K562 (cell line): ENCODE data around the gene HOXC12. TPM values are rescaled to one million over a fixed set of nuclear protein-coding genes. Genes with fewer than 3 reads are reported as not detected.

Experiments
- ATAC-seq: fragments of 200-7000 bp; cut with Tn5 transposase; 3 replicates; pipeline ENCODE4 v1.9.1; 2020; ENCODE audit warnings: moderate library complexity
- BruUV-seq: library from RNA; stranded (reverse); fragments of 400-500 nt; replicated peaks from 2 replicates; lab custom pipeline; 2021; lab: Mats Ljungman, UMichigan
- CTCF ChIA-PET: fragments of 300-600 bp; formaldehyde crosslinking; extraction: SDS; loops from one replicate; lab custom pipeline; 2021; ENCODE audit warnings: low intra/inter-chr PET ratio; lab: Yijun Ruan, JAX
- POLR2A ChIA-PET: fragments of 300-600, 350-650 bp; sonication (Branson Sonifier 250); formaldehyde crosslinking; extraction: SDS; loops from one replicate; lab custom pipeline; 2021; ENCODE audit warnings: antibody characterized with exemption, inconsistent platforms; lab: Yijun Ruan, JAX
- DNase-seq, 4 experiments: peaks; one replicate each; pipeline versions ENCODE4 v3.0.0 to v3.0.0-alpha.2; 2011 to 2018; ENCODE audit warnings: low spot score in 3 of 4, mixed read lengths in 3 of 4; ENCODE audit errors: extremely low read depth in 1 of 4
- FAIRE-seq: peaks from 2 replicates; lab custom pipeline; 2011; peaks lifted over from hg19 to GRCh38; lab: Jason Lieb, UNC
- H2AFZ ChIP-seq: 2 replicates; pipeline ENCODE4 v1.6.0; 2011; ENCODE audit warnings: low read depth, low read length, control low read depth, inconsistent platforms
- H3K27ac ChIP-seq: fragments of 200-600 bp; 3 replicates; pipeline ENCODE4 v1.8.0; 2011; ENCODE audit warnings: low read depth, mild to moderate bottlenecking, control low read depth, inconsistent platforms, low read length, moderate library complexity, mixed read lengths; ENCODE audit errors: extremely low read depth
- H3K27me3 ChIP-seq, 2 experiments: fragments of 300-600 bp in 1 of 2; 2 replicates in 1 of 2; 3 replicates in 1 of 2; pipeline versions ENCODE4 v1.6.0 to v1.8.0; 2011; ENCODE audit warnings: inconsistent platforms in 2 of 2, low read length in 2 of 2, mild to moderate bottlenecking in 1 of 2, mixed read lengths in 1 of 2, moderate library complexity in 1 of 2; ENCODE audit not compliant: control insufficient read depth in 2 of 2, insufficient read depth in 2 of 2
- H3K36me3 ChIP-seq: fragments of 300-600 bp; 3 replicates; pipeline ENCODE4 v1.8.0; 2011; ENCODE audit warnings: mild to moderate bottlenecking, low read length, inconsistent platforms; ENCODE audit not compliant: control insufficient read depth, insufficient read depth
- H3K4me1 ChIP-seq, 2 experiments: fragments of 200-600 bp in 1 of 2; replicated peaks in 1 of 2; 2 replicates in 1 of 2; 3 replicates in 1 of 2; pipeline versions ENCODE4 v1.5.1 to v1.8.0; 2011; ENCODE audit warnings: inconsistent platforms in 2 of 2, low read length in 2 of 2, mild to moderate bottlenecking in 1 of 2, mixed read lengths in 1 of 2, moderate library complexity in 1 of 2; ENCODE audit not compliant: control insufficient read depth in 2 of 2, insufficient read depth in 2 of 2
- H3K4me2 ChIP-seq: 2 replicates; pipeline ENCODE4 v1.6.1; 2011; ENCODE audit warnings: low read length, control low read depth, inconsistent platforms, mixed read lengths; ENCODE audit not compliant: insufficient read depth
- H3K4me3 ChIP-seq: fragments of 200-600 bp; sonication (generic), shearing (Covaris generic); 2 replicates; pipeline ENCODE4 v1.5.1; 2016; ENCODE audit warnings: control low read depth, inconsistent platforms
- H3K79me2 ChIP-seq: fragments of 200-600 bp; 3 replicates; pipeline ENCODE4 v1.8.0; 2011; ENCODE audit warnings: low read length, inconsistent platforms; ENCODE audit not compliant: control insufficient read depth, insufficient read depth
- H3K9ac ChIP-seq, 2 experiments: 2 replicates each; pipeline versions ENCODE4 v1.6.0 to v1.6.1; 2011; ENCODE audit warnings: low read depth in 2 of 2, low read length in 2 of 2, control low read depth in 1 of 2, inconsistent platforms in 1 of 2, mild to moderate bottlenecking in 1 of 2, mixed read lengths in 1 of 2; ENCODE audit not compliant: insufficient read depth in 1 of 2
- H3K9me1 ChIP-seq: one replicate; pipeline ENCODE4 v1.6.0; 2011; ENCODE audit warnings: inconsistent platforms, mild to moderate bottlenecking, low read length, moderate library complexity; ENCODE audit not compliant: control insufficient read depth, insufficient read depth
- H3K9me3 ChIP-seq: replicated peaks from 2 replicates; pipeline ENCODE4 v1.5.1; 2011; ENCODE audit warnings: low read depth, low read length, inconsistent platforms; ENCODE audit not compliant: control insufficient read depth, insufficient read depth
- H4K20me1 ChIP-seq: replicated peaks from 2 replicates; pipeline ENCODE4 v1.6.1; 2011; ENCODE audit warnings: low read length, inconsistent platforms, mixed read lengths; ENCODE audit not compliant: control insufficient read depth, insufficient read depth
- BRD9 ChIP-seq: fragments of 450-650 bp; IDR thresholded peaks from 2 replicates; pipeline ENCODE4 v1.6.1; 2018; ENCODE audit warnings: low read depth; ENCODE audit not compliant: partially characterized antibody
- C11orf30 ChIP-seq: fragments of 450-650 bp; IDR thresholded peaks from 2 replicates; pipeline ENCODE4 v1.6.1; 2016; ENCODE audit warnings: low read depth, mild to moderate bottlenecking
- FOXA1 ChIP-seq: fragments of 450-650 bp; IDR thresholded peaks from 2 replicates; pipeline ENCODE4 v1.6.1; 2016; ENCODE audit warnings: mild to moderate bottlenecking, borderline replicate concordance
- HNRNPH1 ChIP-seq: fragments of 200-400 bp; formaldehyde crosslinking; optimal IDR thresholded peaks from 2 replicates; pipeline ENCODE3; 2017; ENCODE audit warnings: low read depth, mild to moderate bottlenecking, low read length, moderate library complexity
- NCOA2 ChIP-seq, 2 experiments: fragments of 450-650 bp; IDR thresholded peaks; 2 replicates each; pipeline ENCODE4 v1.6.1; 2018; ENCODE audit warnings: mild to moderate bottlenecking in 2 of 2, moderate library complexity in 1 of 2; ENCODE audit not compliant: partially characterized antibody in 2 of 2
- NKRF ChIP-seq: fragments of 450-650 bp; IDR thresholded peaks from 2 replicates; pipeline ENCODE4 v1.6.1; 2016; ENCODE audit warnings: borderline replicate concordance
- RB1 ChIP-seq: fragments of 450-650 bp; IDR thresholded peaks from 2 replicates; pipeline ENCODE4 v1.6.1; 2017; ENCODE audit warnings: low read depth, mild to moderate bottlenecking
- SIN3B ChIP-seq: fragments of 450-650 bp; IDR thresholded peaks from 2 replicates; pipeline ENCODE4 v1.6.1; 2017; ENCODE audit warnings: low read depth, mild to moderate bottlenecking, moderate library complexity
- ZNF121 ChIP-seq: sonication (generic); formaldehyde crosslinking; conservative IDR thresholded peaks from 2 replicates; pipeline ENCODE4 v1.8.0; 2022; ENCODE audit warnings: missing genetic modification reagents
- WGBS: fragments of 100-300 bp; shearing (Covaris generic); methylation state at CpG from one replicate; pipeline ENCODE4 v1.1.6; 2016; ENCODE audit warnings: low coverage, mixed read lengths; ENCODE audit not compliant: insufficient coverage; ENCODE audit errors: missing lambda C conversion rate; 5-methylcytosine and 5-hydroxymethylcytosine counted together
- in situ Hi-C: fragments of 300-500 bp; cut with MboI; formaldehyde crosslinking; loops from 4 replicates; pipeline ENCODE4 v1.15.0; 2018; ENCODE audit warnings: inconsistent platforms, mixed read lengths
- intact Hi-C: fragments of 100-400 bp; cut with micrococcal nuclease; formaldehyde crosslinking; loops from 2 replicates; pipeline ENCODE4 v1.14.2; 2022
- polyA plus RNA-seq, 8 experiments: library from polyadenylated mRNA; depleted of rRNA in 4 of 8; stranded (reverse) in 5 of 8; unstranded in 3 of 8; fragments of >200 nt; fragmentation: Nextera tagmentation in 2 of 8; fragmentation: Illumina TruSeq in 1 of 8; extraction: Ambion mirVana in 2 of 8; extraction: Trizol in 1 of 8; gene quantifications; 2 replicates each; pipeline versions ENCODE4 v1.2.1 to v1.2.3, GENCODE V29; 2011 to 2014; ENCODE audit warnings: inconsistent platforms in 1 of 8, missing spikeins in 1 of 8
- total RNA-seq, 7 experiments: library from RNA; depleted of rRNA in 6 of 7; stranded (reverse); fragments of >200 nt in 6 of 7; fragmentation: Illumina TruSeq in 2 of 7; extraction: Trizol in 2 of 7; gene quantifications; 2 replicates each; pipeline versions ENCODE4 v1.2.1 to v1.2.3, GENCODE V29; 2011 to 2021; ENCODE audit warnings: low replicate concordance in 1 of 7
- TF ChIP-seq, protein P1 (sequence below): fragments of 450-650 bp; IDR thresholded peaks from 2 replicates; pipeline ENCODE4 v1.6.1; 2018; ENCODE audit not compliant: partially characterized antibody
- TF ChIP-seq, protein P2 (sequence below): fragments of 200-800 bp; sonication (Bioruptor generic); IDR thresholded peaks from 2 replicates; pipeline ENCODE4 v1.6.1; 2017; ENCODE audit warnings: missing genetic modification characterization, missing compliant biosample characterization

Gene HOXC12
- total and polyA plus RNA-seq, 9 of the 15 experiments (the other 6 are each of a cell fraction or from before 2014, with no cell fraction given) = 0.04 to 0.36 (median 0.11) TPM; not detected in 1

DNA sequence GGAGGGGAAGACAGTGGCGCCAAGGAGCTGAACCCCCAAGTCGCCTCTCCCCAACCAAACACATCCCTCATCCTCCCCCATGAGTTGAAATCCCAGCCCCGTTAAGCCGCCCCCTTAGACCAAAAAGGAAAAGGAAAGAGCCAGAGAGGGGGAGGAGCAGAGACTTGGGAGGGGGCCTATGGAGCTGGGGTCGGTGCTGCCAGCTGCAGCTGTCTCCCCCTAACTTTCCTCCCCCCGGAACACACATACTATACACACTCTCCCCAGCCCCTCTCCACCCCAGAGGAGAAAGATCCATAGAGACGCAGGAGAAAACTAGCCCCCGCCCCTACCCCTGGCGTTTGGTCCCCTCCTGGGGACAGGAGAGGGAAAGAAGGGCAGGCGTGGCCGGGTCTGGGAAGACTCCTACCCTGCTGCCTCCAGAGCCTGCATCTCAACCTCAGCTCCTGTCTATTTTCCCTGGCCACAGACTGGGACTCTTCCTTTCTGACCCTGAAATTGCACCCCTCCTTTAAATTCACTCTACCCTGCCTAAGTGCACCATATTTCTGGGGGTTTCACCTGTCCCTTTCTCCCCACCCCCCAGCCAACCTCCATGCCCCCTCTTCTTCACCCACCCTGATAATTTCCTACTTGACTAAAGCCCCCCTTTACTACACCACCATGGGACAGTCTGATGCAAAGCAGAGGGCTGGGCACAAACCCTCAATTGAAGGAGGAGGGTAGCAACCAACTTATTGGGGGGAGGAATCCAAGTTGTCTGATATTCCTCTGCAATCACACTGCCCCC is 43.6 kb downstream of the HOXC12 start:
- Histone ChIP-seq H4K20me1 (no peaks in the 10 kb centered on the region), H3K4me3 (no peak overlapping the region), H3K4me2 (0 out of 2 replicates have a peak overlapping the region, but pooled peaks have one; percentile 6), H3K36me3 (no peaks in the 10 kb centered on the region), H3K9me3 (no peaks in the 10 kb centered on the region), H3K79me2 (peaks cover 46% of the 10 kb centered on the region), H3K9me1 (no peaks in the 10 kb centered on the region), H2AFZ (no peak overlapping the region), H3K9ac (peak overlapping the region in 1 of 2 experiments; percentile 29; a peak in 1 of 4 replicates), H3K27me3 (no peaks in the 10 kb centered on the region), H3K4me1 (peaks cover 38 to 74% of the 10 kb centered on the region in 2 experiments), H3K27ac (no peak overlapping the region)
- POLR2A ChIA-PET = interaction anchor here (0.5 to 5.6 kb wide), 8 partner anchors 11 to 239 kb away, joined by 3 to 43 read pairs (median 3); partner anchors contain the start of gene HOXC12
- CTCF ChIA-PET = interaction anchor here (0.6 kb wide), 1 partner anchor 290 kb away, joined by 3 read pairs; no protein-coding TSS in a partner anchor
- no TSS peak for BruUV-seq
- ATAC-seq = no peak
- intact Hi-C loops (no loop called here), in situ Hi-C loops (no loop called here)
- 47% methylated on average over 6 of the region's 11 CpGs for WGBS
- no peak for DNase-seq
- no peak for FAIRE-seq
- TF ChIP-seq NCOA2 (IDR thresholded peaks at IDR 0.05; ENCODE audit: partially characterized antibody in 2 of 2) (no peak), RB1 (no peak), FOXA1 (no peak), C11orf30 (no peak), NKRF (no peak), HNRNPH1 (no peak), ZNF121 (CRISPR knock-in tag) (no peak), SIN3B (no peak), BRD9 (no peak)
- TF ChIP-seq, protein P1, sequence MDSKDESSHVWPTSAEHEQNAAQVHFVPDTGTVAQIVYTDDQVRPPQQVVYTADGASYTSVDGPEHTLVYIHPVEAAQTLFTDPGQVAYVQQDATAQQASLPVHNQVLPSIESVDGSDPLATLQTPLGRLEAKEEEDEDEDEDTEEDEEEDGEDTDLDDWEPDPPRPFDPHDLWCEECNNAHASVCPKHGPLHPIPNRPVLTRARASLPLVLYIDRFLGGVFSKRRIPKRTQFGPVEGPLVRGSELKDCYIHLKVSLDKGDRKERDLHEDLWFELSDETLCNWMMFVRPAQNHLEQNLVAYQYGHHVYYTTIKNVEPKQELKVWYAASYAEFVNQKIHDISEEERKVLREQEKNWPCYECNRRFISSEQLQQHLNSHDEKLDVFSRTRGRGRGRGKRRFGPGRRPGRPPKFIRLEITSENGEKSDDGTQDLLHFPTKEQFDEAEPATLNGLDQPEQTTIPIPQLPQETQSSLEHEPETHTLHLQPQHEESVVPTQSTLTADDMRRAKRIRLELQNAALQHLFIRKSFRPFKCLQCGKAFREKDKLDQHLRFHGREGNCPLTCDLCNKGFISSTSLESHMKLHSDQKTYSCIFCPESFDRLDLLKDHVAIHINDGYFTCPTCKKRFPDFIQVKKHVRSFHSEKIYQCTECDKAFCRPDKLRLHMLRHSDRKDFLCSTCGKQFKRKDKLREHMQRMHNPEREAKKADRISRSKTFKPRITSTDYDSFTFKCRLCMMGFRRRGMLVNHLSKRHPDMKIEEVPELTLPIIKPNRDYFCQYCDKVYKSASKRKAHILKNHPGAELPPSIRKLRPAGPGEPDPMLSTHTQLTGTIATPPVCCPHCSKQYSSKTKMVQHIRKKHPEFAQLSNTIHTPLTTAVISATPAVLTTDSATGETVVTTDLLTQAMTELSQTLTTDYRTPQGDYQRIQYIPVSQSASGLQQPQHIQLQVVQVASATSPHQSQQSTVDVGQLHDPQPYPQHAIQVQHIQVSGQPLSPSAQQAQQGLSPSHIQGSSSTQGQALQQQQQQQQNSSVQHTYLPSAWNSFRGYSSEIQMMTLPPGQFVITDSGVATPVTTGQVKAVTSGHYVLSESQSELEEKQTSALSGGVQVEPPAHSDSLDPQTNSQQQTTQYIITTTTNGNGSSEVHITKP = peak; percentile 81
- TF ChIP-seq, protein P2, sequence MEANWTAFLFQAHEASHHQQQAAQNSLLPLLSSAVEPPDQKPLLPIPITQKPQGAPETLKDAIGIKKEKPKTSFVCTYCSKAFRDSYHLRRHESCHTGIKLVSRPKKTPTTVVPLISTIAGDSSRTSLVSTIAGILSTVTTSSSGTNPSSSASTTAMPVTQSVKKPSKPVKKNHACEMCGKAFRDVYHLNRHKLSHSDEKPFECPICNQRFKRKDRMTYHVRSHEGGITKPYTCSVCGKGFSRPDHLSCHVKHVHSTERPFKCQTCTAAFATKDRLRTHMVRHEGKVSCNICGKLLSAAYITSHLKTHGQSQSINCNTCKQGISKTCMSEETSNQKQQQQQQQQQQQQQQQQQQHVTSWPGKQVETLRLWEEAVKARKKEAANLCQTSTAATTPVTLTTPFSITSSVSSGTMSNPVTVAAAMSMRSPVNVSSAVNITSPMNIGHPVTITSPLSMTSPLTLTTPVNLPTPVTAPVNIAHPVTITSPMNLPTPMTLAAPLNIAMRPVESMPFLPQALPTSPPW = peak; percentile 21; the same call in 1 of the 2 replicates
